Ishikawa (cell line): Measurements from ENCODE around the gene ZNF688.

Source experiments
- MAX ChIP-seq: IDR thresholded peaks from 2 replicates; pipeline ENCODE4 v1.6.1; 2012
- REST ChIP-seq: IDR thresholded peaks from 2 replicates; pipeline ENCODE4 v1.6.1; 2012; ENCODE audit warnings: low read depth, mild to moderate bottlenecking
- TCF12 ChIP-seq: IDR thresholded peaks from 2 replicates; pipeline ENCODE4 v1.6.1; 2012; ENCODE audit warnings: low read depth
- TEAD4 ChIP-seq: IDR thresholded peaks from 2 replicates; pipeline ENCODE4 v1.6.1; 2012

- no peak for TF ChIP-seq MAX
- no peak for TF ChIP-seq TEAD4
- no peak for TF ChIP-seq REST
- TF ChIP-seq TCF12: no peak
Observed at GRCh38 chr16:30555315-30556124, 16.0 kb downstream of the ZNF688 start.
